HEK293 (cell line): ENCODE measurements around the gene ZNRF2.

Source experiments
- CTCF ChIA-PET: fragments of 350-600 bp; formaldehyde crosslinking; extraction: SDS; loops from one replicate; lab custom pipeline; 2021; ENCODE audit warnings: antibody characterized with exemption; lab: Yijun Ruan, JAX
- POLR2A ChIA-PET: fragments of 300-600 bp; formaldehyde crosslinking; extraction: SDS; loops from one replicate; lab custom pipeline; 2020; ENCODE audit warnings: antibody characterized with exemption, inconsistent platforms; lab: Yijun Ruan, JAX
- H3K27ac ChIP-seq: fragments of 200-500 bp; sonication (Bioruptor generic); 2 replicates; pipeline ENCODE4 v1.5.1; 2014; ENCODE audit warnings: low read depth, low read length, control low read depth, inconsistent platforms; ENCODE audit errors: extremely low read depth
- H3K36me3 ChIP-seq, 2 experiments: fragments of 200-500 bp in 1 of 2; sonication (Bioruptor generic) in 1 of 2; 1 replicate in 1 of 2; 2 replicates in 1 of 2; pipeline ENCODE4 v1.5.1; 2014 to 2017; ENCODE audit warnings: inconsistent platforms in 2 of 2, low read length in 2 of 2; ENCODE audit not compliant: control insufficient read depth in 2 of 2, insufficient read depth in 1 of 2
- H3K4me1 ChIP-seq: fragments of 200-500 bp; sonication (Bioruptor generic); 2 replicates; pipeline ENCODE4 v1.5.1; 2014; ENCODE audit warnings: mild to moderate bottlenecking, low read length, inconsistent platforms; ENCODE audit not compliant: control insufficient read depth, insufficient read depth
- H3K4me3 ChIP-seq: 2 replicates; pipeline ENCODE4 v1.5.1; 2011; ENCODE audit warnings: low read depth, mild to moderate bottlenecking, control low read depth, low read length, moderate library complexity
- H3K9me3 ChIP-seq: fragments of 200-500 bp; sonication (Bioruptor generic); 2 replicates; pipeline ENCODE4 v1.5.1; 2014; ENCODE audit warnings: low read depth, low read length, inconsistent platforms; ENCODE audit not compliant: control insufficient read depth, insufficient read depth
- FEZF1 ChIP-seq: fragments of 450-650 bp; formaldehyde crosslinking; IDR thresholded peaks from 2 replicates; pipeline ENCODE4 v1.5.1; 2016; ENCODE audit warnings: missing biosample characterization, missing genetic modification characterization
- PRDM6 ChIP-seq: fragments of 450-650 bp; formaldehyde crosslinking; IDR thresholded peaks from 2 replicates; pipeline ENCODE4 v1.5.1; 2017; ENCODE audit warnings: missing biosample characterization, missing genetic modification characterization
- SETDB1 ChIP-seq: IDR thresholded peaks from one replicate; pipeline ENCODE4 v1.6.1; 2017; ENCODE audit warnings: mild to moderate bottlenecking, low read length, moderate library complexity, mixed read lengths; ENCODE audit not compliant: insufficient read length
- ZBTB7A ChIP-seq: fragments of 450-650 bp; formaldehyde crosslinking; IDR thresholded peaks from 2 replicates; pipeline ENCODE4 v1.5.1; 2016; ENCODE audit warnings: low read depth, missing biosample characterization, missing genetic modification characterization
- ZEB2 ChIP-seq: fragments of 450-650 bp; formaldehyde crosslinking; IDR thresholded peaks from 2 replicates; pipeline ENCODE4 v1.5.1; 2016; ENCODE audit warnings: missing biosample characterization, missing genetic modification characterization
- ZFP3 ChIP-seq: fragments of 450-650 bp; formaldehyde crosslinking; IDR thresholded peaks from 2 replicates; pipeline ENCODE4 v1.5.1; 2016; ENCODE audit warnings: low read depth, missing biosample characterization, missing genetic modification characterization
- ZNF223 ChIP-seq: fragments of 450-650 bp; formaldehyde crosslinking; IDR thresholded peaks from 2 replicates; pipeline ENCODE4 v1.5.1; 2016; ENCODE audit warnings: missing biosample characterization, missing genetic modification characterization
- ZNF280C ChIP-seq: fragments of 450-650 bp; formaldehyde crosslinking; IDR thresholded peaks from 2 replicates; pipeline ENCODE4 v1.5.1; 2016; ENCODE audit warnings: missing biosample characterization, missing genetic modification characterization
- ZNF311 ChIP-seq: fragments of 450-650 bp; formaldehyde crosslinking; IDR thresholded peaks from 2 replicates; pipeline ENCODE4 v1.5.1; 2017; ENCODE audit warnings: missing biosample characterization, missing genetic modification characterization, borderline replicate concordance
- ZNF416 ChIP-seq: fragments of 450-650 bp; formaldehyde crosslinking; IDR thresholded peaks from 2 replicates; pipeline ENCODE4 v1.5.1; 2016; ENCODE audit warnings: missing biosample characterization, missing genetic modification characterization
- ZNF423 ChIP-seq: fragments of 450-650 bp; formaldehyde crosslinking; IDR thresholded peaks from 2 replicates; pipeline ENCODE4 v1.5.1; 2016; ENCODE audit warnings: missing biosample characterization, missing genetic modification characterization
- ZNF473 ChIP-seq: fragments of 450-650 bp; formaldehyde crosslinking; IDR thresholded peaks from 2 replicates; pipeline ENCODE4 v1.5.1; 2017; ENCODE audit warnings: missing biosample characterization, missing genetic modification characterization
- ZNF501 ChIP-seq: fragments of 450-650 bp; formaldehyde crosslinking; IDR thresholded peaks from 2 replicates; pipeline ENCODE4 v1.5.1; 2016; ENCODE audit warnings: missing biosample characterization, missing genetic modification characterization
- ZNF560 ChIP-seq: fragments of 450-650 bp; formaldehyde crosslinking; IDR thresholded peaks from 2 replicates; pipeline ENCODE4 v1.5.1; 2017; ENCODE audit warnings: missing biosample characterization, missing genetic modification characterization, borderline replicate concordance
- TF ChIP-seq, protein P1 (sequence below): fragments of 450-650 bp; formaldehyde crosslinking; IDR thresholded peaks from 2 replicates; pipeline ENCODE4 v1.5.1; 2016; ENCODE audit warnings: missing biosample characterization, missing genetic modification characterization
- TF ChIP-seq, protein P2 (sequence below): fragments of 450-650 bp; formaldehyde crosslinking; conservative IDR thresholded peaks from 2 replicates; pipeline ENCODE4 v1.5.1; 2016; ENCODE audit warnings: low read depth, missing biosample characterization, missing genetic modification characterization
- TF ChIP-seq, protein P3 (sequence below): fragments of 450-650 bp; formaldehyde crosslinking; IDR thresholded peaks from 2 replicates; pipeline ENCODE4 v1.5.1; 2017; ENCODE audit warnings: missing biosample characterization, missing genetic modification characterization

The ZNRF2 gene

GRCh38 chr7:30348083-30348560 lies 63.7 kb downstream of the ZNRF2 start (continued):
- TF ChIP-seq, protein P1, sequence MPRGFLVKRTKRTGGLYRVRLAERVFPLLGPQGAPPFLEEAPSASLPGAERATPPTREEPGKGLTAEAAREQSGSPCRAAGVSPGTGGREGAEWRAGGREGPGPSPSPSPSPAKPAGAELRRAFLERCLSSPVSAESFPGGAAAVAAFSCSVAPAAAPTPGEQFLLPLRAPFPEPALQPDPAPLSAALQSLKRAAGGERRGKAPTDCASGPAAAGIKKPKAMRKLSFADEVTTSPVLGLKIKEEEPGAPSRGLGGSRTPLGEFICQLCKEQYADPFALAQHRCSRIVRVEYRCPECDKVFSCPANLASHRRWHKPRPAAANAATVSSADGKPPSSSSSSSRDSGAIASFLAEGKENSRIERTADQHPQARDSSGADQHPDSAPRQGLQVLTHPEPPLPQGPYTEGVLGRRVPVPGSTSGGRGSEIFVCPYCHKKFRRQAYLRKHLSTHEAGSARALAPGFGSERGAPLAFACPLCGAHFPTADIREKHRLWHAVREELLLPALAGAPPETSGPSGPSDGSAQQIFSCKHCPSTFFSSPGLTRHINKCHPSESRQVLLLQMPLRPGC (tag by site-specific recombination) = 0 out of 2 replicates have a peak, but pooled peaks have one; percentile 19
- TF ChIP-seq ZNF473 (no peak), FEZF1 (tag by site-specific recombination) (peak; percentile 58; the same call in 1 of the 2 replicates), SETDB1 (no peak), ZNF280C (no peak)
- TF ChIP-seq, protein P2, sequence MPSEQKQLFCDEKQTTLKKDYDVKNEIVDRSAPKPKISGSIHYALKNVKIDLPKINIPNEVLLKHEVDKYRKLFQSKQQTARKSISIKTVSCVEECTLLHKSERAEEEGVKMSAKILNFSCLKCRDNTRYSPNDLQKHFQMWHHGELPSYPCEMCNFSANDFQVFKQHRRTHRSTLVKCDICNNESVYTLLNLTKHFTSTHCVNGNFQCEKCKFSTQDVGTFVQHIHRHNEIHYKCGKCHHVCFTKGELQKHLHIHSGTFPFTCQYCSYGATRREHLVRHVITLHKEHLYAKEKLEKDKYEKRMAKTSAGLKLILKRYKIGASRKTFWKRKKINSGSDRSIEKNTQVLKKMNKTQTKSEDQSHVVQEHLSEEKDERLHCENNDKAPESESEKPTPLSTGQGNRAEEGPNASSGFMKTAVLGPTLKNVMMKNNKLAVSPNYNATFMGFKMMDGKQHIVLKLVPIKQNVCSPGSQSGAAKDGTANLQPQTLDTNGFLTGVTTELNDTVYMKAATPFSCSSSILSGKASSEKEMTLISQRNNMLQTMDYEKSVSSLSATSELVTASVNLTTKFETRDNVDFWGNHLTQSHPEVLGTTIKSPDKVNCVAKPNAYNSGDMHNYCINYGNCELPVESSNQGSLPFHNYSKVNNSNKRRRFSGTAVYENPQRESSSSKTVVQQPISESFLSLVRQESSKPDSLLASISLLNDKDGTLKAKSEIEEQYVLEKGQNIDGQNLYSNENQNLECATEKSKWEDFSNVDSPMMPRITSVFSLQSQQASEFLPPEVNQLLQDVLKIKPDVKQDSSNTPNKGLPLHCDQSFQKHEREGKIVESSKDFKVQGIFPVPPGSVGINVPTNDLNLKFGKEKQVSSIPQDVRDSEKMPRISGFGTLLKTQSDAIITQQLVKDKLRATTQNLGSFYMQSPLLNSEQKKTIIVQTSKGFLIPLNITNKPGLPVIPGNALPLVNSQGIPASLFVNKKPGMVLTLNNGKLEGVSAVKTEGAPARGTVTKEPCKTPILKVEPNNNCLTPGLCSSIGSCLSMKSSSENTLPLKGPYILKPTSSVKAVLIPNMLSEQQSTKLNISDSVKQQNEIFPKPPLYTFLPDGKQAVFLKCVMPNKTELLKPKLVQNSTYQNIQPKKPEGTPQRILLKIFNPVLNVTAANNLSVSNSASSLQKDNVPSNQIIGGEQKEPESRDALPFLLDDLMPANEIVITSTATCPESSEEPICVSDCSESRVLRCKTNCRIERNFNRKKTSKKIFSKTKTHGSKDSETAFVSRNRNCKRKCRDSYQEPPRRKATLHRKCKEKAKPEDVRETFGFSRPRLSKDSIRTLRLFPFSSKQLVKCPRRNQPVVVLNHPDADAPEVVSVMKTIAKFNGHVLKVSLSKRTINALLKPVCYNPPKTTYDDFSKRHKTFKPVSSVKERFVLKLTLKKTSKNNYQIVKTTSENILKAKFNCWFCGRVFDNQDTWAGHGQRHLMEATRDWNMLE (tag by site-specific recombination) = no peak

- peaks cover 42% of the 10 kb centered on the region for H3K4me1 ChIP-seq
- TF ChIP-seq ZNF223 (tag by site-specific recombination) (no peak), ZNF423 (tag by site-specific recombination) (no peak), ZNF311 (tag by site-specific recombination) (no peak), ZNF416 (no peak), ZNF501 (tag by site-specific recombination) (no peak), ZEB2 (tag by site-specific recombination) (no peak), ZBTB7A (no peak), ZNF560 (tag by site-specific recombination) (no peak)
- TF ChIP-seq, all 188 proteins: peak for 0
- ChIA-PET POLR2A (no interaction called here), CTCF (interaction anchor here (0.6 to 1.1 kb wide), 3 partner anchors 23 to 59 kb away, joined by 4 to 8 read pairs (median 5); no protein-coding TSS in a partner anchor)
- no peak overlapping the region for H3K27ac ChIP-seq
- no peak overlapping the region for H3K4me3 ChIP-seq
- H3K9me3 ChIP-seq = no peaks in the 10 kb centered on the region
- H3K36me3 ChIP-seq = no peaks in the 10 kb centered on the region
Measured at GRCh38 chr7:30349170-30349569, 64.8 kb downstream of the ZNRF2 start.

- POLR2A ChIA-PET = no interaction called here
- Histone ChIP-seq H3K9me3 (no peaks in the 10 kb centered on the region), H3K36me3 (no peaks in the 10 kb centered on the region), H3K27ac (no peak overlapping the region), H3K4me1 (peaks cover 47% of the 10 kb centered on the region), H3K4me3 (no peak overlapping the region)
- CTCF ChIA-PET = interaction anchor here (0.6 to 1.1 kb wide), 4 partner anchors 11 to 59 kb away, joined by 3 to 8 read pairs (median 4); no protein-coding TSS in a partner anchor
- TF ChIP-seq ZFP3 (tag by site-specific recombination) = no peak
- 0 out of 2 replicates have a peak, but pooled peaks have one; percentile 41 for TF ChIP-seq PRDM6
- TF ChIP-seq, protein P3, sequence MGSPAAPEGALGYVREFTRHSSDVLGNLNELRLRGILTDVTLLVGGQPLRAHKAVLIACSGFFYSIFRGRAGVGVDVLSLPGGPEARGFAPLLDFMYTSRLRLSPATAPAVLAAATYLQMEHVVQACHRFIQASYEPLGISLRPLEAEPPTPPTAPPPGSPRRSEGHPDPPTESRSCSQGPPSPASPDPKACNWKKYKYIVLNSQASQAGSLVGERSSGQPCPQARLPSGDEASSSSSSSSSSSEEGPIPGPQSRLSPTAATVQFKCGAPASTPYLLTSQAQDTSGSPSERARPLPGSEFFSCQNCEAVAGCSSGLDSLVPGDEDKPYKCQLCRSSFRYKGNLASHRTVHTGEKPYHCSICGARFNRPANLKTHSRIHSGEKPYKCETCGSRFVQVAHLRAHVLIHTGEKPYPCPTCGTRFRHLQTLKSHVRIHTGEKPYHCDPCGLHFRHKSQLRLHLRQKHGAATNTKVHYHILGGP = peak; percentile 95
Measured at GRCh38 chr7:30349816-30350215, 65.4 kb downstream of the ZNRF2 start.
